ENCODE data around the gene NMNAT3. TPM values are rescaled to one million over a fixed set of nuclear protein-coding genes. Genes with fewer than 3 reads are reported as not detected.

The NMNAT3 gene
- total RNA-seq, 1 experiment from 2014 or later = 4.8 TPM

DNA sequence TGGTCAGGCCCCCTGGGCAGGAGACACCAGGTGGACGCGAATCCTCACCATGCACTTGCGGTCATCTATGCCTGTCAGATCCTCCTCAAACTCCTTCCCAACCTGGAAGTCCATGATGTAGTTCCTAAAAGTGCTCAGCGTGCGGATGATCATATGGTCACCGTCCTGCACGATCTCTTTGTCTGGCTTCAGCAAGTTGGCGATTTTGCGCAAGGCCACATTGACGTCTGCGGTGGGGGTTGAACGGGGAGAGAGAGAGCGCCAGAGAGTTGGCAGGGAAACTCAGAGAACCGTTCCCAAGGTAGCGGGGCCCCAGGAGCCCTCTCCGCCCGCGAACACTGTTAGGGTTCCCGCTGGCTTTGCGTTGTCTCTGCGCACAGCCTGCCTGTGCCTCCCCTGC lies 139.0 kb downstream of the NMNAT3 start:
- no TSS peak for BruUV-seq (replicated peaks)
- TF ChIP-seq EZH2 (IDR thresholded peaks at IDR 0.05; ENCODE audit: low read length, unreplicated experiment) = no peak
- no peak for TF ChIP-seq EZH2phosphoT487 (IDR thresholded peaks at IDR 0.05; ENCODE audit: borderline replicate concordance, low read length)
- TF ChIP-seq, protein P1, sequence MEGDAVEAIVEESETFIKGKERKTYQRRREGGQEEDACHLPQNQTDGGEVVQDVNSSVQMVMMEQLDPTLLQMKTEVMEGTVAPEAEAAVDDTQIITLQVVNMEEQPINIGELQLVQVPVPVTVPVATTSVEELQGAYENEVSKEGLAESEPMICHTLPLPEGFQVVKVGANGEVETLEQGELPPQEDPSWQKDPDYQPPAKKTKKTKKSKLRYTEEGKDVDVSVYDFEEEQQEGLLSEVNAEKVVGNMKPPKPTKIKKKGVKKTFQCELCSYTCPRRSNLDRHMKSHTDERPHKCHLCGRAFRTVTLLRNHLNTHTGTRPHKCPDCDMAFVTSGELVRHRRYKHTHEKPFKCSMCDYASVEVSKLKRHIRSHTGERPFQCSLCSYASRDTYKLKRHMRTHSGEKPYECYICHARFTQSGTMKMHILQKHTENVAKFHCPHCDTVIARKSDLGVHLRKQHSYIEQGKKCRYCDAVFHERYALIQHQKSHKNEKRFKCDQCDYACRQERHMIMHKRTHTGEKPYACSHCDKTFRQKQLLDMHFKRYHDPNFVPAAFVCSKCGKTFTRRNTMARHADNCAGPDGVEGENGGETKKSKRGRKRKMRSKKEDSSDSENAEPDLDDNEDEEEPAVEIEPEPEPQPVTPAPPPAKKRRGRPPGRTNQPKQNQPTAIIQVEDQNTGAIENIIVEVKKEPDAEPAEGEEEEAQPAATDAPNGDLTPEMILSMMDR (conservative IDR thresholded peaks at IDR 0.05; ENCODE audit: low read depth, low read length) = no peak
- H3K9me2 ChIP-seq (replicated peaks; ENCODE audit: low read length) = no peaks in the 10 kb centered on the region
- DNase-seq (no peak), ATAC-seq (no peak)
- H3F3A ChIP-seq (ENCODE audit: low read length, unreplicated experiment) = no peaks in the 10 kb centered on the region
- no peaks in the 10 kb centered on the region for H4K20me1 ChIP-seq (ENCODE audit: low read length)
- no peaks in the 10 kb centered on the region for H3K9me3 ChIP-seq (ENCODE audit: low read length)
- no peaks in the 10 kb centered on the region for H3K27me3 ChIP-seq (ENCODE audit: low read length)
- no peaks in the 10 kb centered on the region for H3K36me3 ChIP-seq (ENCODE audit: low read depth, low read length)
- H3K9ac ChIP-seq (ENCODE audit: low read length) = no peak overlapping the region
- H3K79me2 ChIP-seq (ENCODE audit: low read length) = no peaks in the 10 kb centered on the region
- peaks cover 21% of the 10 kb centered on the region for H3K4me1 ChIP-seq (ENCODE audit: insufficient read depth, low read length)
- no peak overlapping the region for H3K27ac ChIP-seq (ENCODE audit: low read length)
- ChIA-PET CTCF (no interaction called here), POLR2A (ENCODE audit: unreplicated experiment) (no interaction called here)
- intact Hi-C loops (cut with micrococcal nuclease) = no loop called here
- no peak overlapping the region for H3K4me2 ChIP-seq (ENCODE audit: low read length)
- H2AFZ ChIP-seq (ENCODE audit: low read length) = no peak overlapping the region
- no peak overlapping the region for H3K4me3 ChIP-seq (ENCODE audit: low read length)

DNA sequence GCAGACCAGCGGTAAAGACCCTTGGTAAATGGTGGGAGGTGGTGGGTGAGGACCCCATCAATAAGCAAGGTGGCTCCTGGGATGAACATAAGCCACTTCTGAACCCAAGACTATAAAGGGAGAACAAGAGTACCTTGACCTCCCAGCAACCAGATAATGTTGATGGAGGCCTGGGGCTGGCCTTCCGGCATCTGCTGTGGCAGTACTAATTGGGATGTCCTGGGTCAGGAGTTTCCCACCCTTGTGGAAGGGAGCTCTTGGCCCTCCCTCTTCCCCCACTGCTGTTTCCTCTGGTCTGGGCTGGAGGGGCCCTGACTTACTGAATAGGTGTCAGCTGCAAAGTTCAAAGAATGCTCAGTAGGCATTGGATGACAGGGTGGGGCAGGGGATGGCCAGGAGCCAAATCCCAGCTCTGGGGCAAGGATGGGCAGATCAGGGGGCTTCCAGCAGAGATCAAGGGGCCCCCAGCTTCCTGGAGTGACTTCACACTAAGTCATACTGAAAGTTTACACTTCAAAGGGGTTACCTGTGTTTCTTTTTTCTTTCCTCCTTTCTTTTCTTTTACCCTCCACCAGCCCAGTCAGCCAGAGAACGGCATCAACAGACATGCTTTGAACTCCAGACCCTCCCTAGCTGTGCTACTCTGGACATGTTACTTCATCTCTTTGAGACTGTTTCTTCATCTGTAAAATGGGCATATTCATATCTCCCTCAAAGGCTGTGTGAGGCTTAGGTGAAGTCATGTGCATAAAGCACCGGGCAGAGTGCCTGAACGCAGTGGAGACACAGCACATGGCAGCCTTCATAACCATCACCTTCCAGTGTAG lies 139.8 kb downstream of the NMNAT3 start:
- Histone ChIP-seq H3K9ac (ENCODE audit: low read length) (no peak overlapping the region), H3K27me3 (ENCODE audit: low read length) (no peaks in the 10 kb centered on the region), H3K9me3 (ENCODE audit: low read length) (no peaks in the 10 kb centered on the region), H3K9me2 (replicated peaks; ENCODE audit: low read length) (no peaks in the 10 kb centered on the region), H3K79me2 (ENCODE audit: low read length) (no peaks in the 10 kb centered on the region), H4K20me1 (ENCODE audit: low read length) (no peaks in the 10 kb centered on the region), H3K4me2 (ENCODE audit: low read length) (no peak overlapping the region), H3K4me3 (ENCODE audit: low read length) (no peak overlapping the region), H3F3A (ENCODE audit: low read length, unreplicated experiment) (no peaks in the 10 kb centered on the region), H3K4me1 (ENCODE audit: insufficient read depth, low read length) (peaks cover 28% of the 10 kb centered on the region), H3K27ac (ENCODE audit: low read length) (no peak overlapping the region), H2AFZ (ENCODE audit: low read length) (no peak overlapping the region), H3K36me3 (ENCODE audit: low read depth, low read length) (no peaks in the 10 kb centered on the region)
- ChIA-PET CTCF (no interaction called here), POLR2A (ENCODE audit: unreplicated experiment) (no interaction called here)
- BruUV-seq (replicated peaks) = no TSS peak
- intact Hi-C loops (cut with micrococcal nuclease) = no loop called here
- DNase-seq (no peak), ATAC-seq (no peak)
- no peak for TF ChIP-seq EZH2 (IDR thresholded peaks at IDR 0.05; ENCODE audit: low read length, unreplicated experiment)
- no peak for TF ChIP-seq EZH2phosphoT487 (IDR thresholded peaks at IDR 0.05; ENCODE audit: borderline replicate concordance, low read length)

DNA sequence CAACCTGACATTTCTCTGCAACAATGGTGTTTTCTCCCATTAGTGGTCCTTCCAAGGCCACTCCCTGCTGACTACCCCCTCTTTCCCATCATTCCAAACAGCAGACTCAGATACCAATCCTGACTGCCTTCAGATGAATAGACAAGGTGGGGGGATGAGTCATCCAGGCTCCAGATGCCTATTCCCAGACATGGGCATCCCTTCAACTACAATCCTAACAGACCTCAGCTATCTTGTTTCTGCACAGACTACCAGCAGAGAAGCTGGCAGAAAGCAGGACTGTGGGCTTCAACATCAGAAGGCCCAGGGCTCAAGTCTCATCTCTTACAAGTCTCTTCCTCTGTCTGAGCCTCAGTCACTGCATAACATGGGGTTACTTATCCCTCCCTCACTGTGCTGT lies 140.4 kb downstream of the NMNAT3 start:
- no peak overlapping the region for H3K4me3 ChIP-seq (ENCODE audit: low read length)
- no peaks in the 10 kb centered on the region for H3K9me2 ChIP-seq (replicated peaks; ENCODE audit: low read length)
- DNase-seq (peak; percentile 53), ATAC-seq (no peak)
- H3F3A ChIP-seq (ENCODE audit: low read length, unreplicated experiment) = no peaks in the 10 kb centered on the region
- CTCF ChIA-PET = no interaction called here
- no TSS peak for BruUV-seq (replicated peaks)
- H3K4me1 ChIP-seq (ENCODE audit: insufficient read depth, low read length) = peaks cover 28% of the 10 kb centered on the region
- no peak overlapping the region for H3K27ac ChIP-seq (ENCODE audit: low read length)
- TF ChIP-seq EZH2 (IDR thresholded peaks at IDR 0.05; ENCODE audit: low read length, unreplicated experiment) (no peak), EZH2phosphoT487 (IDR thresholded peaks at IDR 0.05; ENCODE audit: borderline replicate concordance, low read length) (no peak)
- TF ChIP-seq, protein P1 (conservative IDR thresholded peaks at IDR 0.05; ENCODE audit: low read depth, low read length) = no peak
- intact Hi-C loops (cut with micrococcal nuclease) = no loop called here
- no peak overlapping the region for H2AFZ ChIP-seq (ENCODE audit: low read length)
- H4K20me1 ChIP-seq (ENCODE audit: low read length) = no peaks in the 10 kb centered on the region
- H3K27me3 ChIP-seq (ENCODE audit: low read length) = no peaks in the 10 kb centered on the region
- H3K36me3 ChIP-seq (ENCODE audit: low read depth, low read length) = no peaks in the 10 kb centered on the region
- no peaks in the 10 kb centered on the region for H3K79me2 ChIP-seq (ENCODE audit: low read length)
- no peak overlapping the region for H3K4me2 ChIP-seq (ENCODE audit: low read length)
- POLR2A ChIA-PET (ENCODE audit: unreplicated experiment) = no interaction called here
- H3K9me3 ChIP-seq (ENCODE audit: low read length) = no peaks in the 10 kb centered on the region
- no peak overlapping the region for H3K9ac ChIP-seq (ENCODE audit: low read length)
